ENCODE data around the gene EAPP.
"Not testable (repeated sequence)": the region's sequence is repeated elsewhere in the genome, so short reads cannot be mapped to it uniquely, and the experiment has no call there.

EAPP gene

DNA sequence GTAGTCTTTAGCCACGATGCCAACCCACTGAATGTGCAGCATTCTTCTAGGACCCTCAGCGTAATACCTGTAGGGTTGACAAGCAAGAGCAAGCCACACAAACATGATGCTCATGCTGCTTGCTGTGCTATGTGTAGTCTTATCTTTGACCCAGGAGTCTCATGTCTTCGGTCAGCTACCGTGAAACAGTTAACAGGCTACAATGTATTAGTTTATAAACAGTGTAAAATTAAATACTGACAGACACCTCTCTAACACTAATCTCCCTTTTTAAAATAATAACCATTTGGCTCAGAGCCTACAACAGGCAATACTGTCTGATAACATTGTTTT is 1.9 kb downstream of the EAPP start:
- DNase-seq = no peak

DNA sequence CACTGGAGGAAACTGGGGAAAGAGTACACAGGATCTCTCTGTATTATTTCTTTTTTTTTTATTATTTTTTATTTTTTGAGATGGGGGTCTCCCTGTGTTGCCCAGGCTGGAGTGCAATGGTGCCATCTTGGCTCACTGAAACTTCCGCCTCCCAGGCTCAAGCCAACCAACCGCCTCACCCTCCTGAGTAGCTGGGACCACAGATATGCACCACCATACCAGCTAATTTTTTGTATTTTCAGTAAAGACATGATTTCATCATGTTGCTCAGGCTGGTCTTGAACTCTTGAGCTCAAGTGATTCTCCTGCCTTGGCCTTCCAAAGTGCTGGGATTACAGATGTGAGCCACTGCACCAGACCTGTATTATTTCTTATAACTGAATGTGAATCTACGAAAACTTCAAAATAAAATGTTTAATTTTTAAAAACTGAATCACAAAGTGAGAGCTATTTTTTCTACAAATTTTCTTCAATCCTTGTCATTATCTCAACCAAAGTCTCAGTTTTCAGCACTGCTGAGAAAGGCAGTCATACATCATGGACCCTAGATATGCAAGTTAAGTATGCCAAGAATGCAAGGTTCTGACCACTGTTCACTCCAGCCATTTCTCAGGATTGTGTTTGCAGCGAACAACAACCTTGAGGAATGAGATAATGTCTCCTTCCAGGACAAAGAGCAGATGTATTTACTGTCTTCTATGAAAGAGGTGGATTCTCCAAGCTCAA is 2.4 kb downstream of the EAPP start:
- DNase-seq = no peak

DNA sequence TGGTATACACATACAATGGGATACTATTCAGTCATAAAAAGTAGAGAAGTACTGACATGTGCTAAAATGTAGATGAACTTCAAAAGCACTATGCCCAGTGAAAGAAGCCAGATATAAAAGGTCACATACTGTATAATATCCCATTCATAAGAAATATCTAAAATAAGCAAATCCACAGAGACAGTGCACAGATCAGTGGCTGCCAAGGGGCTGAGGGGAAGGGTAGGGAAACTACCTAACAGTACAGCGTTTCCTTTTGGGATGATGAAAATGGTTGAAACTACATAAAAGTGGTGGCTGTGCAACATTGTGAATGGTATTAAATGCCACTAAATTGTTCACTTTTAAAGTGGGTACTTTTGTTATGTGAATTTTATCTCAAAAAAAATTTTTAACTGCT is 11.9 kb downstream of the EAPP start:
- no peak for DNase-seq

DNA sequence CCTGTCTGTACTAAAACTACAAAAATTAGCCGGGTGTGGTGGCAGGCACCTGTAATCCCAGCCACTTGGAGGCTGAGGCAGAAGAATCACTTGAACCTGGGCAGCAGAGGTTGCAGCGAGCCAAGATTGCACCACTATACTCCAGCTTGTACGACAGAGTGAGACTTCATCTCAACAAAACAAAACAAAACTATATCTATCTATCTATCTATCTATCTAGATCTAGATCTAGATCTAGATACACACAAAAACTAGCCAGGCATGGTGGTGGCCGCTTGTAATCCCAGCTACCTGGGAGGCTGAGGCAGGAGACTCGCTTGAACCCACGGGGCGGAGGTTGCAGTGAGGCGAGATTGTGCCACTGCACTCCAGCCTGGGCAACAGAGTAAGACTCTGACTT is 15.3 kb downstream of the EAPP start:
- DNase-seq = not testable (repeated sequence)

DNA sequence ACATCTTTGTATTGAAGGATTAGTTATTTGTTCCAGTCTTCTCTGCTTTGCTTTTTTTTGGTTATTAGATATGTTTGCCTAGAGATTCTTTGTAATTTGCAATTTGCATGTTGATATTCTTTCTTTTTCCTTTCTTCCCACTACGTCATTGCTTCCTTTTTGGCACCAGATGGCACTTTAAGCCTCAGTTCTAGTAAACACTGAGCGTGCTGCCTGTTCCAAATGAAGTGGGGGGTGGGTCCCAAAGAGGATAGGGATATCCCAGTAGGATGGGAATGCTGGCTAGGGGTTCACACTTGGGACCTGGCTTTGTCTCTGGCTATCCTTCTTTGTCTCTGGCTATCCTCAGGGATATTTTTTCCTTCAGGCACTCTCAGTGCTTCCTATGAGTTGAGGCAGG is 17.0 kb downstream of the EAPP start:
- DNase-seq = no peak

DNA sequence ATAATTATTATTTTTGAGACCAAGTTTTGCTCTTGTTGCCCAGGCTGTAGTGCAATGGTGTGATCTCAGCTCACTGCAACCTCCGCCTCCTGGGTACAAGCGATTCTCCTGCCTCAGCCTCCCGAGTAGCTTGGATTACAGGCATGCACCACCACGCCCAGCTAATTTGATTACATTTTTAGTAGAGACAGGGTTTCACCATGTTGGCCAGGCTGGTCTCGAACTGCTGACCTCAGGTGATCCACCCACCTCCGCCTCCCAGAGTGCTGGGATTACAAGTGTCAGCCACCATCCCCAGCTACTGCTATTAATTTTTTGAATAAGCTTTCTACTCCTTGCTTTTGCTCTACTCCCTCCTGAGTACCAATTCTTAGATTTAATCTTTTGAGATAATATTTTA is 18.4 kb downstream of the EAPP start:
- not testable (repeated sequence) for DNase-seq

DNA sequence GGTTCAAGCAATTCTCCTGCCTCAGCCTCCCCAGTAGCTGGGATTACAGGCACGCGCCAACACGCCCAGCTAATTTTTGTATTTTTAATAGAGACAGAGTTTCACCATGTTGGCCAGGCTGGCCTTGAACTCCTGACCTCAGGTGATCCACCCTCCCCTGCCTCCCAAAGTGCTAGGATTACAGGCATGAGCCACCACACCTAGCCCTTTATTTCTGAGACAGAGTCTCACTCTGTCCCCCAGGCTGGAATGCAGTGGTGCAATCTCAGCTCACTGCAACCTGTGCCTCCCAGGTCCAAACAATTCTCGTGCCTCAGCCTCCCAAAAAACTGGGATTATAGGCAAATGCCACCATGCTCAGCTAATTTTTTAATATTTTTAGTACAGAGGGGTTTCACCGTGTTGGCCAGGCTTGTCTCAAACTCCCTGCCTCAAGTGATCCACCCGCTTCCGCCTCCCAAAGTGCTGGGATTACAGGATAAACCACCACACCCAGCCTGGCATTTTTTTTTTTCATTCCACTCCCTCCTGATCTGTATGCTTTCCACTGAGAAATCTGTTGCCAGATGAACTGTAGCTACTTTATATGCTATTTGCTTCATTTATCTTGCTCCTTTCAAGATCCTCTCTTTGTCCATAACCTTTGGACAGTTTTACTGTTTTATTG is 19.1 kb downstream of the EAPP start:
- not testable (repeated sequence) for DNase-seq

DNA sequence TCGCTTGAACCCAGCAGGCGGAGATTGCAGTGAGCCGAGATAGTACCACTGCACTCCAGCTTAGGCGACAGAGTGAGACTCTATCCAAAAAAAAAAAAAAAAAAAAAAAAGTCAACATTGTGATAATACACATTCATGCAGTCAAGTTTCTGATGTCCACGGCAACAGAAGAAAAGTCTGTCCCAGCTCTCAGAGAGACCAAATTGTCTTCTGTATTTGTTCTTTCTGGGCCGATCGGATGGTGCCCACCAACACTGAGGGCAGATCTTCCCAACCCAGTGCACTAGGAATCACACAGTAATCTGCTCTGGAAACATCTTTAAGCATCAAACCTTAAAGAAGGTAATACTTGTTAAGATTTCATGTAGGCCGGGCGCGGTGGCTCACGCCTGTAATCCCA is 31.6 kb downstream of the EAPP start:
- DNase-seq = no peak

DNA sequence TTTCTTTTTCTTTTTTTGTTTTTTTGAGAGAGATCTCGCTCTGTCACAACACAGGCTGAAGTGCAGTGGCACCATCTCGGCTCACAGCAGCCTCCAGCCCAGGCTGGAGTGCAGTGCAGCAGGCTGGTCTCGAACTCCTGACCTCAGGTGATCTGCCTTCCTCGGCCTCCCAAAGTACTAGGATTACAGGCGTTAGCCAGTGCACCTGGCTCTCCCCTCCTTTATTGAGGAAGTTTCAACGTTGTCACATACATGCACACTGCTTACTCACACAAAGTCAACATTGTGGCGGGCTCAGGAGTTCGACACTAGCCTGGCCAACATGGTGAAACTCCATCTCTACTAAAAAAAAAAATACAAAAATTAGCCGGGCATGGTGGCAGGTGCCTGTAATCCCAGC is 32.0 kb downstream of the EAPP start:
- no peak for DNase-seq

DNA sequence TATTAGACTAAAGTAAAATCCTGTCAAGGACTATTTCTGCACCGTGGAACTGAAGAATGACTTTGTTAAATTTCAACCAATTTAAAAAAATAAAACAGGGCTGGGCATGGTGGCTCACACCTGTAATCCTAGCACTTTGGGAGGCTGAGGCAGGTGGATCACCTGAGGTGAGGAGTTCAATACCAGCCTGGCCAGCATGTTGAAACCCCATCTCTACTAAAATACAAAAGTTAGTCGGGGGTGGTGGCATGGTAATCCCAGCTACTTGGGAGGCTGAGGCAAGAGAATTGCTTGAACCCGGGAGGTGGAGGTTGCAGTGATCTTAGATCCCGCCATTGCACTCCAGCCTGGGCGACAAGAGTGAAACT is 34.4 kb downstream of the EAPP start:
- DNase-seq = not testable (repeated sequence)

DNA sequence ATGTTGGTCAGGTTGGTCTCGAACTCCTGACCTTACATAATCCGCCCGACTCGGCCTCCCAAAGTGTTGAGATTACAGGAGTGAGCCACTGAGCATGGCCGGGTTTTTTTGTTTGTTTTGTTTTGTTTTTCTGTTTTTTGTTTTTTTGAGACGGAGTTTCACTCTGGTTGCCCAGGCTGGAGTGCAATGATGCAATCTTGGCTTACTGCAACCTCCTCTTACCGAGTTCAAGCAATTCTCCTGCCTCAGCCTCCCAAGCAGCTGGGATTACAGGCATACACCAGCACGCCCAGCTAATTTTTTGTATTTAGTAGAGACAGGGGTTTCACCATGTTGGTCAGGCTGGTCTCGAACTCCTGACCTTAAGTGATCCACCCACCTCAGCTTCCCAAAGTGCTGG is 35.5 kb downstream of the EAPP start:
- not testable (repeated sequence) for DNase-seq

DNA sequence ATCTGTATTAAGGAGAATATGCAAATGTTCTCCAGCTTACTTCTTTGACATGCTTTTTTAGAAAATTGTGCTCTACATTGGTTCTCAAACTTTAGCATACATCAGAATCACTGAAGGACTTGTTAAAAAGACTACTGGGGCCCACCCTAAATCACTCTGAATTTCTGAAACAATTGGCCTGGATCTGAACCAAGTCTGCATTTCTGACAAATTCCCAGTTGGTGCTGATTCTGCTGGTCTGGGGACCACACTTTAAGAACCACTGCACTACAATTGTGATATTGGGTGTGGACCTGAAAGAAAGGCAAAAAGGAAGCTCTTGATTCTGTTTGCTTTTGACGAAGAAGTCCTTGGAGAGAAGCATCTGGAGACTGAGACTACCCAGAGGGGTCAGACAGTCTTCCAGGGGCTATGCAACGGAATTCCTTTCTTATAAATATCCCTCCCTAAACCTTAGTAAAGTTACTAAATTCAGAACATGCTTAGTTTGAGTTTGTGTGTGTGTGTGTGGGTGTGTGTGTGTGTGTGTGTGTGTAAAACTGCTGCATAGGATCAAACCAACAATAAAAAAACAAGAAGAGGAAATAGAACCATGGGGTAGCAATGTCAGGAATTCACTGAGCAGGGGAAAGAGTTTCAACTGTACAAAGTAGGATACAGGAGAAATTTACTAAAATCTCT is 36.8 kb downstream of the EAPP start:
- DNase-seq = no peak

DNA sequence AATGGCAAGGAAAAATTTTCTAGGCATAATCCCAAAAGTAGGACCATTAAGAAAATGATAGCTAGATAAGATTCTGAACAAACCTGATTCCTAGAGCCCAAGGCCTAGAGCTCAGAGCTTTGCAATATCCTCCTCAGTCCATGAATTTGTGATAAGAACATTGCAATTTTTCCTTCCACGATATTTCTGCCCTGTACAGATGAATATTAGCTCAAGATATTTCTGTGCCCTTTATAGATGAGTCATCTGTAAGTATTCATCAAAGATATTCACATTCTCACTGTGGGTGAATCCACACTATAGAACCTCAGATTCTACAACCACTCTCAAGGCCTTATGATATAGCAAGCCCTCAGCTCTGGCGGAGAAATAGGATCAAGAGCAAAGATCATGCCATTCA is 37.5 kb downstream of the EAPP start:
- no peak for DNase-seq

DNA sequence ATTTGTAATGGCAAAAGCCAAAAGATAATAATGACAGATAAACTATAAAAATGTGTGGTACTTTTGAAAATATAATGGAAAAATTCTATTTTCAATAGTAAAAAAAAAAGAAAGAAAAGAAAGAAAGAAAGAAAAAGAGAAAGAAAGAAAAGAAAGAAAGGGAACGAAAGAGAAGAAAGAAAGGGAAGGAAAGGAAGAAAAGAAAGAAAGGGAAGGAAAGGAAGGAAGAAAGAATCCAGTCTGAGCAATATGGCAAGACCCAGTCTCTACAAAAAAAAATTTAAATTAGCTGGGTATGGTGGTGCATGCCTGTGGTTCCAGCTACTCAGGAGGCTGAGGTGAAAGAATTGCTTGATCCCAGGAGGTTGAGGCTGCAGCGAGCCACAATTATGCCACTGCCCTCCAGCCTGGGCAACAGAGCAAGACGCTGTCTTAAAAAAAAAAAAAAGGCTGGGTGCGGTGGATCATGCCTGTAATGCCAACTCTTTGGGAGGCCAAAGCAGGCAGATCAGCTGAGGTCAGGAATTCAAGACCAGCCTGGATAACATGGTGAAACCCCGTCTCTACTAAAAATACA is 38.4 kb downstream of the EAPP start:
- DNase-seq = no peak

DNA sequence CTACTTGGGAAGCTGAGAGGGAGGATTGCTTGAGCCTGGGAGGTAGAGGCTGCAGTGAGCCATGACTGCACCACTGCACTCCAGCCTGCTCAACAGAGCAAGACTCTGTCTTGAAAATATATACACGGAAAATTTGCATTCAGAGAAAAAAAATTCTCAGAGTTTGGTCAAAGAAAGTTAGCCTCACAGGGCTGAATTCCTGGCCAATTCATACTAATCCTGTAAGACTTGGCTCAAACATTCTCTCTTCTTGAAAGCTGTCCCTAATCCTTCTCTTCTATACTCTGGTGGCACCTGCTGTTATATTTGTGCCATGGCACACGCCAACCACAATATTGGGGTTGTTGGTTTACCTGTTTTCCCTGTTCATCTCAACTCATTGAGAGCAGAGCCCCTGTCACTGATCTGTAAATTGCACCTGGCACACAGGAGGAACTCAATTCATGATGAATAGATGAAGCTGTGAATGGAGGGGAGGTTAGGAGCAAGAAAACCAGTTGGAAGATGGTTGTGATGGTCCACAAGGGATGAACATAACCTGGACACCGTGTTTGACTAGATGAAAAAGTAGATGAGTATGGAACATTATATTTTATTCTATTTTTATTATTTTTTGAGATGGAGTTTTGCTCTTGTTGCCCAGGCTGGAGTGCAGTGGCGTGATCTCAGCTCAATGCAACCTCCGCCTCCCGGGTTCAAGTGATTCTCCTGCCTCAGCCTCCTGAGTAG is 40.7 kb downstream of the EAPP start:
- DNase-seq = no peak

DNA sequence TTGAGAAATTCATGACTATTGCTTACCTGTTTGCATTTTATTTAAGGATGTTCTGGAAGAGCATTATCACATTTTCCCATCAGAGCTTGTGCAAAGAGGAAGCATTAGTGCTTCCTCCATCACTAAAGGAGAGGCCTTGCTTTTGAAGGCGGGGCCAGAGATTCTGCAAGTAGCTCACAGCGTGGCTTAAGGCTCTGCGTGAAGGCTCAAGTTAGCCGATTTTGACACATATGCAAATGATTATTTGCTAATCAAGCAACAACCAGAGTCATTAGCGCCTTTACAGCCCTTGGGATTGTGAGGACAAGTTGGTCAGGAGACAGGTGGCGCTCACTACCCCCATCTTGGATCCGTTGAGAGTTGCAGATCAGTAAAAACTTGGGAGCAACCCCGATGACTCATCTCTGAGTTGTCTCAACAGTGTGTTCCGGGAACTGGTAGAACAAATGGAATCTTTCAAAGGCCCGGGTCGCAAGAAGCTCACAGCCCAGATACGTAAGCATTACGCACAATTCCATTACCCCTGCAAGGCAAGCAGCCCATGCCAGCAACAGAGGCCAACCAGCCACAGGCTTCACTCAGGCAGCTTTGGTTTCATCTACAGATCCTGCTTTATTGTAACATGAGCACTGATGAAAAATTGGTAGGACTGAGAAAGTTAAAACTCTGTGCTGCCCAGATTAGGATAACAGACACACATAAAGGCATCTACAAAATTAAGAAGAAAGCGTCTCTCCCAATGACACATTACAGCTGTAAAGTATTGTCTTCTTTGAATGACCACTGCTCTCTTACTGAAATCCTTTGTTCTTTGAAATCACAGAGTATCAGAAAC is 42.6 kb downstream of the EAPP start:
- no peak for DNase-seq

DNA sequence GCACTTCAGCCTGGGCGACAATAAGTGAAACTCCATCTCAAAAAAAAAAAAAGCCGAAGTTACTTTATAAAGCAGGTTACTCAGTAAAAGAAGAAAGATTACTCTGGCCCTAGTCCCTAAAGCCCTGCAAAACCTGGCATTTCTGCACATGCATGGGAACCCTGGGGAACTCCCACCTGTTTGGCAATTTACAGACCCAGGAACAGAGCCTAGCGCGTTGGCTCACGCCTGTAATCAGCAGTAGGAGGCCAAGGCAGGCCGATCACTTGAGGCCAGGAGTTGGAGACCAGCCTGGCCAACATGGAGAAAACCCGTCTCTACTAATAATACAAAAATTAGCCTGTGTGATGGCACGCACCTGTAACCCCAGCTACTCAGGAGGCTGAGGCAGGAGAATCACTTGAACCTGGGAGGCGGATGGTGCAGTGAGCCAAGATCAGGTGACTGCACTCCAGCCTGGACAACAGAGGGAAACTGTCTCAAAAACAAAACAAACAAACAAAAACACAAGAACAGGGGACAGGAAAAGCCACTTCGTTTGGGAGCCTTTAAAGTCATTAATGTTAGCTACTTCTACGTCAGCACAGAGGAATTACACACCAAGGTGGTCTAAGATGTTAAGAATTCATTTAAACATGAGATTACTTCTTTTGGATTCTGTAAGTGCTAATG is 43.4 kb downstream of the EAPP start:
- no peak for DNase-seq

DNA sequence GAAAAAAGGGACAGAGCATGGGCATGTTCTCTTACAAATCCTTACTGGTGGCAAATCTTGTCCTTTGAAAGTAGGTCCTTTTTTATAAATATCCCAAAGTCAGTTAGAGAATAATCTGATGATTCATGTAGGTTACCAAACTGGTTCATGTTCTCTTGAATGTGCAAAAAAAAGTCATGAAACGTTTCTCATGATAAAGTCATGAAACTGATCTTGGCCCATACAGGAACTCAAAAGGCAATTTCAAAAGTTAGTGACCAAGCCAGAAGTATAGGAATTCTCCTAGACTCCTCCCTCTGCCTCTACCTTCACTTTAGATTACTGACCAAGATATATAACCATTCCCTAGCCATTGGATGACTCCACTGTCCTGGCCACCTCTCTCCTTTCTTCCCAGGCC is 50.2 kb downstream of the EAPP start:
- no peak for DNase-seq

DNA sequence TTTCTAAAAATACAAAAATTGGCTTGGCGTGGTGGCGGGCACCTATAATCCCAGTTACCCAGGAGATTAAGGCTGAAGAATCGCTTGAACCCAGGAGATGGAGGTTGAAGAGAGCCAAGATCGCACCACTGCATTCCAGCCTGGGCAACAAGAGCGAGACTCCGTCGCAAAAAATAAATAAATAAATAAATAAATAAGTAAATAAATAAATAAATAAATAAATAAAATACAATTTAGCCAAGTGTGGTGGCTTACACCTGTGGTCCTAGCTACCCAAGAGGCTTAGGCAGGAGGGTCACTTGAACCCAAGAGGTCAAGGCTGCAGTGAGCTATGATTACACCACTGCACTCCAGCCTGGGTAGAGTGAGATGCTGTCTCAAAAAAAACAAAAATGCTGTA is 51.0 kb downstream of the EAPP start:
- no peak for DNase-seq

DNA sequence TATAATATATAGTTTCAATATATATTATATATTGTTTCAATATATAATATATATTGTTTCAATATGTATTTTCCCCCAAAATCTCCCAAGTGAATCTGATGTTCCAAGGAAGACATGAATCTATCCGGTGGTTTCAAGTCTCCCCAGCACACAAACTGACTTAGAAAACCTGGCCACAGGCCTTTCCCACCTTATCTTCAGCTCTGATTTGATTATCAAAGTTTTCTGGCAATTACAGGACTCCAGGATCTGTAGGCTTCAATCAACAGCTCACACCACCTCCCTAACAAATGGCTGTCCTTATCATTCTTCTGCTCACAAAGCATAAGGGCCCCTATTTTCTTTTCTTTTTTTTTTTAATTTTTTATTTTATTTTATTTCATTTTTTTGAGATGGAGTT is 54.8 kb downstream of the EAPP start:
- DNase-seq = no peak

DNA sequence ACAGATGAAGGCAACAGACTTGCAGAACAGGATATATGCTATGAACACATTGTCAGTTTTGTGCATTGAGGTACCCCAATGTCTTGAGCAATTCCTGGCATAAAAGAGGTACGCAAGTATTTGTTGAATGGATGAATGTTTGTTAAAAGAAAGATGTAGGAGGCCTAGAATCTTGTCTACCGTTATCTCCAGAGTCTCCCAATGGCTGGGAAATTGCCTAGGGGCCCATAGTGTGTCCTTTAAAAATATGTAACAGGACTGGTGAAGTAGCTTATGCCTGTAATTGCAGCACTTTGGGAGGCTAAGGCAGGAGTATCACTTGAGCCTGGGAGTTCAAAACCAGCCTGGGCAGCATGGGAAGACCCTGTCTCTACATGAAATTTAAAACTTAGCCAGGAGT is 57.0 kb downstream of the EAPP start:
- DNase-seq = no peak

DNA sequence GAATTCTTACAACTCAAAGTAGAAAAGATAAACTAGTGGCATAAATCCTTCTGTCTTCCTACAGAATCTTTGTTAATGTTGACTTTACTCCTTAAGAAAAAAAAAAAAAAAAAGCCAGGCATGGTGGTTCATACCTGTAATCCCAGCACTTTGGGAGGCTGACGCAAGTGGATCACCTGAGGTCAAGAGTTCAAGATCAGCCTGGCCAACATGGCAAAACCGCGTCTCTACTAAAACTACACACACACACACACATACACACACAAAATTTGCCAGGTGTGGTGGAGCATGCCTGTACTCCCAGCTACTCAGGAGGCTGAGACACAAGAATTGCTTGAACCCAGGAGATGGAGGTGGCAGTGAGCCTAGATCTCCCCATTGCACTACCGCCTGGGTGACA is 59.8 kb downstream of the EAPP start:
- DNase-seq = no peak
